H1 (cell line): ENCODE data around the gene STAC2.

ENCODE experiments used
- CTCF ChIP-seq, 3 experiments: IDR thresholded peaks; 1 replicate in 2 of 3; 2 replicates in 1 of 3; pipeline versions ENCODE4 v1.5.1 to v1.6.1; 2011; ENCODE audit warnings: low read length in 3 of 3, mild to moderate bottlenecking in 3 of 3, inconsistent platforms in 2 of 3, low read depth in 1 of 3, moderate library complexity in 1 of 3; ENCODE audit not compliant: insufficient read depth in 1 of 3; ENCODE audit errors: control extremely low read depth in 1 of 3
- EP300 ChIP-seq, 2 experiments: IDR thresholded peaks; 1 replicate in 1 of 2; 2 replicates in 1 of 2; pipeline ENCODE4 v1.6.1; 2011 to 2012; ENCODE audit warnings: low read depth in 2 of 2, low read length in 2 of 2, mild to moderate bottlenecking in 2 of 2, borderline replicate concordance in 1 of 2, inconsistent platforms in 1 of 2, moderate library complexity in 1 of 2
- EZH2 ChIP-seq: fragments of 200-600 bp; sonication (generic); IDR thresholded peaks from 2 replicates; pipeline ENCODE4 v1.7.1; 2012; ENCODE audit warnings: low read depth, mild to moderate bottlenecking, moderate library complexity, low read length, inconsistent platforms; ENCODE audit not compliant: severe bottlenecking
- GABPA ChIP-seq: IDR thresholded peaks from 2 replicates; pipeline ENCODE4 v1.6.1; 2011; ENCODE audit warnings: mild to moderate bottlenecking, low read length, moderate library complexity, borderline replicate concordance; ENCODE audit not compliant: insufficient read depth
- MAX ChIP-seq: IDR thresholded peaks from 2 replicates; pipeline ENCODE4 v1.6.1; 2012; ENCODE audit warnings: inconsistent platforms
- POLR2A ChIP-seq, 2 experiments: IDR thresholded peaks; 1 replicate in 1 of 2; 2 replicates in 1 of 2; pipeline ENCODE4 v1.6.1; 2011; ENCODE audit warnings: low read depth in 2 of 2, low read length in 2 of 2, mild to moderate bottlenecking in 2 of 2; ENCODE audit errors: control extremely low read depth in 1 of 2
- YY1 ChIP-seq: IDR thresholded peaks from 2 replicates; pipeline ENCODE4 v1.6.1; 2011; ENCODE audit warnings: low read depth, mild to moderate bottlenecking, low read length

- no peak for TF ChIP-seq YY1
- TF ChIP-seq EP300 (IDR thresholded peaks at IDR 0.05; ENCODE audit: borderline replicate concordance in 1 of 2, low read depth in 2 of 2, low read length in 2 of 2), result no peak
- no peak for TF ChIP-seq POLR2A (IDR thresholded peaks at IDR 0.05; ENCODE audit: control extremely low read depth in 1 of 2, low read depth in 2 of 2, low read length in 2 of 2)
- TF ChIP-seq CTCF (IDR thresholded peaks at IDR 0.05; ENCODE audit: control extremely low read depth in 1 of 3, insufficient read depth in 1 of 3, low read depth in 1 of 3, low read length in 3 of 3), result no peak
- TF ChIP-seq GABPA, result no peak
- no peak for TF ChIP-seq EZH2
- TF ChIP-seq MAX, result no peak
Observed at GRCh38 chr17:39175695-39176093, 50.1 kb downstream of the STAC2 start.
